ENCODE data around the gene DNPH1.

GRCh38 chr6:43180985-43181384, 48.3 kb downstream of the DNPH1 start:
- TF ChIP-seq CTCF (IDR thresholded peaks at IDR 0.05) (no peak), POLR2A (IDR thresholded peaks at IDR 0.05) (no peak)

All from uterus (tissue), 2 donors.